GM12878 (cell line): ENCODE results near the gene STRN4. TPM values are rescaled to one million over a fixed set of nuclear protein-coding genes. Genes with fewer than 3 reads are reported as not detected.

Experiments used
- BHLHE40 ChIP-seq, 2 experiments: fragments of 450-650 bp in 1 of 2; IDR thresholded peaks; 2 replicates each; pipeline ENCODE4 v1.6.1; 2011 to 2017; ENCODE audit warnings: low read depth in 2 of 2, borderline replicate concordance in 1 of 2, improper control_type of control experiment in 1 of 2, low read length in 1 of 2, mild to moderate bottlenecking in 1 of 2
- CHD1 ChIP-seq: IDR thresholded peaks from 2 replicates; pipeline ENCODE4 v1.6.1; 2012; ENCODE audit warnings: low read depth, low read length, improper control_type of control experiment
- EED ChIP-seq: sonication (generic); IDR thresholded peaks from 2 replicates; pipeline ENCODE4 v1.6.1; 2016; ENCODE audit warnings: antibody characterized with exemption, low read depth
- FOXM1 ChIP-seq: IDR thresholded peaks from 2 replicates; pipeline ENCODE4 v1.6.1; 2012; ENCODE audit warnings: low read depth, mild to moderate bottlenecking, inconsistent platforms, low read length, moderate library complexity
- MEF2B ChIP-seq: fragments of 450-650 bp; IDR thresholded peaks from 2 replicates; pipeline ENCODE4 v1.6.1; 2018; ENCODE audit warnings: mild to moderate bottlenecking, moderate library complexity; ENCODE audit not compliant: partially characterized antibody, poor library complexity, severe bottlenecking
- MXI1 ChIP-seq: fragments of 150-350 bp; IDR thresholded peaks from 2 replicates; pipeline ENCODE4 v1.6.1; 2011; ENCODE audit warnings: low read depth, mild to moderate bottlenecking, inconsistent platforms, low read length, improper control_type of control experiment
- MYC ChIP-seq: IDR thresholded peaks from 2 replicates; pipeline ENCODE4 v1.6.1; 2011; ENCODE audit warnings: mild to moderate bottlenecking, low read length, moderate library complexity, inconsistent platforms; ENCODE audit not compliant: insufficient read depth, insufficient replicate concordance, insufficient read length, severe bottlenecking
- NRF1 ChIP-seq: conservative IDR thresholded peaks from 2 replicates; pipeline ENCODE4 v1.6.1; 2011; ENCODE audit warnings: mild to moderate bottlenecking, low read depth, low read length, improper control_type of control experiment
- PAX8 ChIP-seq: fragments of 450-650 bp; IDR thresholded peaks from 2 replicates; pipeline ENCODE4 v1.6.1; 2017; ENCODE audit warnings: mild to moderate bottlenecking, moderate library complexity
- SIN3A ChIP-seq: IDR thresholded peaks from 2 replicates; pipeline ENCODE4 v1.6.1; 2012; ENCODE audit warnings: low read depth, low read length, improper control_type of control experiment
- SMARCA5 ChIP-seq: fragments of 450-650 bp; IDR thresholded peaks from 2 replicates; pipeline ENCODE4 v1.6.1; 2017; ENCODE audit warnings: mild to moderate bottlenecking
- SPI1 ChIP-seq: IDR thresholded peaks from 2 replicates; pipeline ENCODE4 v1.6.1; 2011; ENCODE audit warnings: low read depth, mild to moderate bottlenecking, low read length, moderate library complexity, borderline replicate concordance; ENCODE audit not compliant: insufficient read depth
- SUZ12 ChIP-seq: fragments of 200-600 bp; sonication (generic); IDR thresholded peaks from one replicate; pipeline ENCODE4 v1.6.1; 2018; ENCODE audit warnings: antibody characterized with exemption, mild to moderate bottlenecking; ENCODE audit not compliant: unreplicated experiment
- ZBED1 ChIP-seq: IDR thresholded peaks from 2 replicates; pipeline ENCODE4 v1.6.1; 2016; ENCODE audit warnings: borderline replicate concordance
- polyA plus RNA-seq, 11 experiments: library from polyadenylated mRNA; depleted of rRNA in 4 of 11; unstranded in 6 of 11; stranded (reverse) in 5 of 11; fragments of >200 nt; fragmentation: Nextera tagmentation in 4 of 11; fragmentation: Illumina TruSeq in 1 of 11; extraction: Ambion mirVana in 4 of 11; extraction: Trizol in 1 of 11; gene quantifications; 1 replicate in 1 of 11; 2 replicates in 10 of 11; pipeline versions ENCODE4 v1.2.1 to v1.2.3, GENCODE V29; 2011 to 2016; ENCODE audit warnings: inconsistent platforms in 2 of 11, missing spikeins in 2 of 11, low read depth in 1 of 11
- total RNA-seq, 4 experiments: library from RNA; depleted of rRNA in 3 of 4; stranded (reverse); fragments of >200 nt in 3 of 4; fragmentation: Illumina TruSeq in 1 of 4; extraction: Trizol in 1 of 4; gene quantifications; 2 replicates each; pipeline versions ENCODE4 v1.2.1 to v1.2.3, GENCODE V29; 2013 to 2021
- TF ChIP-seq, protein P1 (sequence below): fragments of 450-650 bp; IDR thresholded peaks from 2 replicates; pipeline ENCODE4 v1.6.1; 2017; ENCODE audit warnings: antibody characterized with exemption, mild to moderate bottlenecking, moderate library complexity
- TF ChIP-seq, protein P2 (sequence below): fragments of 450-650 bp; IDR thresholded peaks from 2 replicates; pipeline ENCODE4 v1.6.1; 2017; ENCODE audit warnings: mild to moderate bottlenecking
- TF ChIP-seq, protein P3 (sequence below): fragments of 450-650 bp; IDR thresholded peaks from 2 replicates; pipeline ENCODE4 v1.6.1; 2014; ENCODE audit warnings: mild to moderate bottlenecking
- TF ChIP-seq, protein P4 (sequence below): fragments of 450-650 bp; IDR thresholded peaks from 2 replicates; pipeline ENCODE4 v1.6.1; 2017; ENCODE audit warnings: mild to moderate bottlenecking, moderate library complexity
- TF ChIP-seq, protein P5 (sequence below): IDR thresholded peaks from 2 replicates; pipeline ENCODE4 v1.6.1; 2011; ENCODE audit warnings: low read depth, mild to moderate bottlenecking, low read length, moderate library complexity, borderline replicate concordance; ENCODE audit errors: extremely low read depth

The STRN4 gene
- total and polyA plus RNA-seq, 10 of the 15 experiments (the other 5 are each of a cell fraction or from before 2014, with no cell fraction given): 0.42 to 62.8 (median 22.5) TPM

DNA sequence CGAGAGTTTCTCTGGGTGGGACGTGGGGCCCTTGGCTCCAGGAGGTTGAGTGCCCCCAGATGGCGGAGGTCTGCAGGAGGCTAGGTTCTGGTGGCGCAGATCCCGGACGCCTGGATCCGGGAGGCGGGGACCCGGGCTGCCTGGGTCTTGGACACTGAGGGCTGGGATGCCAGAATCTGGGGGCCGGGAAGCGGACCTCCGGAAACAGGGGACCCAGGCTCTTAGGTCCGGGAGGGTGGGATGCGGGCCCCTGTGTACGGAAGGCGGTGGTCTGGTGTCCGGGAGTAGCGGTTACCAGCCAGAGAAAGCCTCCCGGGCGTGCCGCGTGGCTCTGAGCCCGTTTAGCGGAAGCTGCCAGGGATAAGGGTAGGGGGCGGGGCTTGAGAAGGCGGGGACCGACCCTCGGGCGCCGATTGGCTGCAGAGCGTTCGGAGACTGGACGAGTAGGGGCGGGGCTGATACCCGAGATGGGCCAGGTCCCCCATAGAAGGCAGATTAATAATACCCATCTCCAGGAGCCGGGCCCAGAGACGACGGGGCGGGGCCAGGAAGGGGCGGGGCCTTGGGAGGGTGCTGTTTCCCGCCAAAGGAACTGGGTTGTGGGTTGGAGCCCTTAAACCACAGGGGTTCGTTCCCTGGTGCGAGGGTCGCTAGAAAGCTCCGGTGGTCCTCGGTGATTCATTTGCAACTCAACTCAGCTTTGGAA is 42.2 kb upstream of the STRN4 start, which contains the start of gene SLC1A5 (continued):
- TF ChIP-seq, protein P1, sequence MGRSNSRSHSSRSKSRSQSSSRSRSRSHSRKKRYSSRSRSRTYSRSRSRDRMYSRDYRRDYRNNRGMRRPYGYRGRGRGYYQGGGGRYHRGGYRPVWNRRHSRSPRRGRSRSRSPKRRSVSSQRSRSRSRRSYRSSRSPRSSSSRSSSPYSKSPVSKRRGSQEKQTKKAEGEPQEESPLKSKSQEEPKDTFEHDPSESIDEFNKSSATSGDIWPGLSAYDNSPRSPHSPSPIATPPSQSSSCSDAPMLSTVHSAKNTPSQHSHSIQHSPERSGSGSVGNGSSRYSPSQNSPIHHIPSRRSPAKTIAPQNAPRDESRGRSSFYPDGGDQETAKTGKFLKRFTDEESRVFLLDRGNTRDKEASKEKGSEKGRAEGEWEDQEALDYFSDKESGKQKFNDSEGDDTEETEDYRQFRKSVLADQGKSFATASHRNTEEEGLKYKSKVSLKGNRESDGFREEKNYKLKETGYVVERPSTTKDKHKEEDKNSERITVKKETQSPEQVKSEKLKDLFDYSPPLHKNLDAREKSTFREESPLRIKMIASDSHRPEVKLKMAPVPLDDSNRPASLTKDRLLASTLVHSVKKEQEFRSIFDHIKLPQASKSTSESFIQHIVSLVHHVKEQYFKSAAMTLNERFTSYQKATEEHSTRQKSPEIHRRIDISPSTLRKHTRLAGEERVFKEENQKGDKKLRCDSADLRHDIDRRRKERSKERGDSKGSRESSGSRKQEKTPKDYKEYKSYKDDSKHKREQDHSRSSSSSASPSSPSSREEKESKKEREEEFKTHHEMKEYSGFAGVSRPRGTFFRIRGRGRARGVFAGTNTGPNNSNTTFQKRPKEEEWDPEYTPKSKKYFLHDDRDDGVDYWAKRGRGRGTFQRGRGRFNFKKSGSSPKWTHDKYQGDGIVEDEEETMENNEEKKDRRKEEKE: no peak
- TF ChIP-seq FOXM1: no peak
- peak; percentile 99 for TF ChIP-seq MXI1
- TF ChIP-seq, protein P2, sequence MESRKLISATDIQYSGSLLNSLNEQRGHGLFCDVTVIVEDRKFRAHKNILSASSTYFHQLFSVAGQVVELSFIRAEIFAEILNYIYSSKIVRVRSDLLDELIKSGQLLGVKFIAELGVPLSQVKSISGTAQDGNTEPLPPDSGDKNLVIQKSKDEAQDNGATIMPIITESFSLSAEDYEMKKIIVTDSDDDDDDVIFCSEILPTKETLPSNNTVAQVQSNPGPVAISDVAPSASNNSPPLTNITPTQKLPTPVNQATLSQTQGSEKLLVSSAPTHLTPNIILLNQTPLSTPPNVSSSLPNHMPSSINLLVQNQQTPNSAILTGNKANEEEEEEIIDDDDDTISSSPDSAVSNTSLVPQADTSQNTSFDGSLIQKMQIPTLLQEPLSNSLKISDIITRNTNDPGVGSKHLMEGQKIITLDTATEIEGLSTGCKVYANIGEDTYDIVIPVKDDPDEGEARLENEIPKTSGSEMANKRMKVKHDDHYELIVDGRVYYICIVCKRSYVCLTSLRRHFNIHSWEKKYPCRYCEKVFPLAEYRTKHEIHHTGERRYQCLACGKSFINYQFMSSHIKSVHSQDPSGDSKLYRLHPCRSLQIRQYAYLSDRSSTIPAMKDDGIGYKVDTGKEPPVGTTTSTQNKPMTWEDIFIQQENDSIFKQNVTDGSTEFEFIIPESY: no peak
- TF ChIP-seq NRF1: no peak
- no peak for TF ChIP-seq CHD1
- TF ChIP-seq, protein P3, sequence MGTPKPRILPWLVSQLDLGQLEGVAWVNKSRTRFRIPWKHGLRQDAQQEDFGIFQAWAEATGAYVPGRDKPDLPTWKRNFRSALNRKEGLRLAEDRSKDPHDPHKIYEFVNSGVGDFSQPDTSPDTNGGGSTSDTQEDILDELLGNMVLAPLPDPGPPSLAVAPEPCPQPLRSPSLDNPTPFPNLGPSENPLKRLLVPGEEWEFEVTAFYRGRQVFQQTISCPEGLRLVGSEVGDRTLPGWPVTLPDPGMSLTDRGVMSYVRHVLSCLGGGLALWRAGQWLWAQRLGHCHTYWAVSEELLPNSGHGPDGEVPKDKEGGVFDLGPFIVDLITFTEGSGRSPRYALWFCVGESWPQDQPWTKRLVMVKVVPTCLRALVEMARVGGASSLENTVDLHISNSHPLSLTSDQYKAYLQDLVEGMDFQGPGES: no peak
- TF ChIP-seq SIN3A: peak; percentile 94
- TF ChIP-seq PAX8: no peak
- TF ChIP-seq EED: peak; percentile 54; the same call in 1 of the 2 replicates
- TF ChIP-seq ZBED1: no peak
- TF ChIP-seq, protein P4, sequence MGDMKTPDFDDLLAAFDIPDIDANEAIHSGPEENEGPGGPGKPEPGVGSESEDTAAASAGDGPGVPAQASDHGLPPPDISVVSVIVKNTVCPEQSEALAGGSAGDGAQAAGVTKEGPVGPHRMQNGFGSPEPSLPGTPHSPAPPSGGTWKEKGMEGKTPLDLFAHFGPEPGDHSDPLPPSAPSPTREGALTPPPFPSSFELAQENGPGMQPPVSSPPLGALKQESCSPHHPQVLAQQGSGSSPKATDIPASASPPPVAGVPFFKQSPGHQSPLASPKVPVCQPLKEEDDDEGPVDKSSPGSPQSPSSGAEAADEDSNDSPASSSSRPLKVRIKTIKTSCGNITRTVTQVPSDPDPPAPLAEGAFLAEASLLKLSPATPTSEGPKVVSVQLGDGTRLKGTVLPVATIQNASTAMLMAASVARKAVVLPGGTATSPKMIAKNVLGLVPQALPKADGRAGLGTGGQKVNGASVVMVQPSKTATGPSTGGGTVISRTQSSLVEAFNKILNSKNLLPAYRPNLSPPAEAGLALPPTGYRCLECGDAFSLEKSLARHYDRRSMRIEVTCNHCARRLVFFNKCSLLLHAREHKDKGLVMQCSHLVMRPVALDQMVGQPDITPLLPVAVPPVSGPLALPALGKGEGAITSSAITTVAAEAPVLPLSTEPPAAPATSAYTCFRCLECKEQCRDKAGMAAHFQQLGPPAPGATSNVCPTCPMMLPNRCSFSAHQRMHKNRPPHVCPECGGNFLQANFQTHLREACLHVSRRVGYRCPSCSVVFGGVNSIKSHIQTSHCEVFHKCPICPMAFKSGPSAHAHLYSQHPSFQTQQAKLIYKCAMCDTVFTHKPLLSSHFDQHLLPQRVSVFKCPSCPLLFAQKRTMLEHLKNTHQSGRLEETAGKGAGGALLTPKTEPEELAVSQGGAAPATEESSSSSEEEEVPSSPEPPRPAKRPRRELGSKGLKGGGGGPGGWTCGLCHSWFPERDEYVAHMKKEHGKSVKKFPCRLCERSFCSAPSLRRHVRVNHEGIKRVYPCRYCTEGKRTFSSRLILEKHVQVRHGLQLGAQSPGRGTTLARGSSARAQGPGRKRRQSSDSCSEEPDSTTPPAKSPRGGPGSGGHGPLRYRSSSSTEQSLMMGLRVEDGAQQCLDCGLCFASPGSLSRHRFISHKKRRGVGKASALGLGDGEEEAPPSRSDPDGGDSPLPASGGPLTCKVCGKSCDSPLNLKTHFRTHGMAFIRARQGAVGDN: peak; percentile 87
- no peak for TF ChIP-seq MEF2B
- 0 out of 2 replicates have a peak, but pooled peaks have one; percentile 8 for TF ChIP-seq SPI1
- peak; percentile 67 to 72 for TF ChIP-seq BHLHE40 (IDR thresholded peaks at IDR 0.05; ENCODE audit: borderline replicate concordance in 1 of 2, low read depth in 2 of 2, low read length in 1 of 2)
- TF ChIP-seq SMARCA5: no peak
- peak; percentile 95 for TF ChIP-seq MYC
- TF ChIP-seq, protein P5, sequence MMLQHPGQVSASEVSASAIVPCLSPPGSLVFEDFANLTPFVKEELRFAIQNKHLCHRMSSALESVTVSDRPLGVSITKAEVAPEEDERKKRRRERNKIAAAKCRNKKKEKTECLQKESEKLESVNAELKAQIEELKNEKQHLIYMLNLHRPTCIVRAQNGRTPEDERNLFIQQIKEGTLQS: no peak
- TF ChIP-seq SUZ12: no peak
